GM21723 (cell line): ENCODE results near the gene ZNF513.
A peak's percentile ranks its signal among the peaks of the same experiment; 100 is the strongest.

Experiments used
- ATAC-seq: cut with Tn5 transposase; IDR thresholded peaks from one replicate; pipeline ENCODE4 v1.9.1; 2021; ENCODE audit warnings: mild to moderate bottlenecking, moderate library complexity; ENCODE audit not compliant: unreplicated experiment

Gene ZNF513

GRCh38 chr2:27390822-27391679 is 10.5 kb upstream of the ZNF513 start:
- ATAC-seq, result no peak

- no peak for ATAC-seq
Observed at GRCh38 chr2:27381577-27382181, 1.1 kb upstream of the ZNF513 start.

- ATAC-seq, result no peak
Observed at GRCh38 chr2:27379836-27380625, 503 bp downstream of the ZNF513 start.

- ATAC-seq, result no peak
Observed at GRCh38 chr2:27379383-27379835, 1.1 kb downstream of the ZNF513 start.

- ATAC-seq, result no peak
Observed at GRCh38 chr2:27378809-27379290, 1.7 kb downstream of the ZNF513 start.

- no peak for ATAC-seq
Observed at GRCh38 chr2:27378096-27378808, 2.3 kb downstream of the ZNF513 start.

- no peak for ATAC-seq
Observed at GRCh38 chr2:27377618-27378095, 2.9 kb downstream of the ZNF513 start.

GRCh38 chr2:27376866-27377617 is 3.5 kb downstream of the ZNF513 start:
- ATAC-seq, result no peak

GRCh38 chr2:27376151-27376865 is 4.2 kb downstream of the ZNF513 start:
- ATAC-seq, result no peak

GRCh38 chr2:27375513-27376099 is 4.9 kb downstream of the ZNF513 start:
- no peak for ATAC-seq

GRCh38 chr2:27373567-27373966 is 7.0 kb downstream of the ZNF513 start:
- ATAC-seq, result no peak

GRCh38 chr2:27372937-27373336 is 7.6 kb downstream of the ZNF513 start:
- ATAC-seq, result no peak

- peak; percentile 33 for ATAC-seq
Observed at GRCh38 chr2:27370816-27371620, 9.5 kb downstream of the ZNF513 start.

GRCh38 chr2:27370026-27370815 is 10.3 kb downstream of the ZNF513 start, which contains the start of the genes EIF2B4 and SNX17:
Gene EIF2B4, minus strand, starts transcription at chr2:27370338. Its CDS starts 24 bp downstream, at chr2:27370314.
Gene SNX17, plus strand, starts transcription at chr2:27370616. Its CDS starts 128 bp downstream, at chr2:27370744.
- peak; percentile 95 for ATAC-seq

GRCh38 chr2:27369471-27370025 is 11.0 kb downstream of the ZNF513 start:
- ATAC-seq, result peak; percentile 20

- ATAC-seq, result no peak
Observed at GRCh38 chr2:27363933-27364332, 16.6 kb downstream of the ZNF513 start.
